ENCODE data around the gene NCKAP5L.

The NCKAP5L gene

DNA sequence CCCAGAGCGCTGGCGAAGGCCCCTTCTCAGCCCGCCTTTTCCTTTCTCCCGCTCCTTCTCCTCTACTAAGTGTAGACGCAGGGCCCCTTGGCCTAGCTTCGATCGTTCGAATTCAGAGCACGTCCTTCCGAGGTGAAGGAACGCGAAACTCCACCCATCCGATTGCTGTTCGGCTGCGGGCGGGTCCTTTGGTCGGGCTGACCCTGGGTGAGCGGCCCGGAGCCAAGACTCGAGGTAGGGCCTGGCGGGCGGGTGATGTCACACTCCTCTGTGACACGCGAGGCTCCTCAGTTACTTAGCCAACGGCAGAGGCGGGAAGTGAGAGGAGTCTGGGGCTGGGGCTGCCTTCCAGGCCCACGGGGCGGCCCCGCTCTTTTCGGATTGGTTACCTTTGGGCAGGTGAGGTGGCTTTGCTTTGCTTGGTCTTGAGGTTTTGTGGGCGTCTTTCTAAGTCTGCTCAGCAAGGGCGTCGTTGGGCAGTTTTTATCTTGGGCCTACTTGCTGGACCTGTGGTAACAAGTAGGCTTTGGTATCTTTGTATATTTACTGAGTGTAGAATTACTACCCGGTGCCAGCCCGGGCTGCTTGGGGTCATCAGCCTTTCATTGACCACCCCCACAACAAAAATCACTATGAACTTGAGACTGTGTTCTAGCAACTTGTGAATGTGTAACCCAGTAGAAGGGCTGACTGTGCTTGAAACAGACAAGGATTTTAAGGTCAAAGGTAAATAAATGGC, 86.2 kb downstream of the NCKAP5L start:
- H3K4me3 ChIP-seq (ENCODE audit: insufficient read length, low read depth) = peak overlapping the region; percentile 99
- TF ChIP-seq ZNF274 (IDR thresholded peaks at IDR 0.05; ENCODE audit: low read depth, low read length) (no peak), SUZ12 (IDR thresholded peaks at IDR 0.05; ENCODE audit: extremely low read depth, insufficient read depth, insufficient read length) (no peak), YY1 (IDR thresholded peaks at IDR 0.05; ENCODE audit: insufficient read depth, insufficient read length) (no peak)
- H3K4me1 ChIP-seq (ENCODE audit: insufficient read depth, insufficient read length) = no peaks in the 10 kb centered on the region
- no peaks in the 10 kb centered on the region for H3K27me3 ChIP-seq (ENCODE audit: insufficient read depth, insufficient read length)
- no peaks in the 10 kb centered on the region for H3K9me3 ChIP-seq (ENCODE audit: insufficient read depth, low read length)
- H3K9ac ChIP-seq (ENCODE audit: insufficient read length, low read depth) = peak overlapping the region; percentile 99
- peaks cover 29% of the 10 kb centered on the region for H3K36me3 ChIP-seq (ENCODE audit: insufficient read depth, insufficient read length, low read length)
- peak; percentile 33 for DNase-seq (ENCODE audit: low read depth, low spot score)
